Loucy (cell line): ENCODE measurements around the gene C1QTNF12.

Source experiments
- H2AFZ ChIP-seq: fragments of 200-600 bp; sonication (generic); 2 replicates; pipeline ENCODE4 v1.6.0; 2016; ENCODE audit warnings: antibody characterized with exemption, mild to moderate bottlenecking, low read length, moderate library complexity
- H3F3A ChIP-seq: fragments of 200-600 bp; 2 replicates; pipeline ENCODE4 v1.6.0; 2016; ENCODE audit warnings: antibody characterized with exemption, low read depth, mild to moderate bottlenecking
- H3K27me3 ChIP-seq: fragments of 200-600 bp; sonication (generic); 2 replicates; pipeline ENCODE4 v1.6.1; 2014; ENCODE audit warnings: low read length, mild to moderate bottlenecking; ENCODE audit not compliant: insufficient read depth, poor library complexity, severe bottlenecking
- H3K36me3 ChIP-seq: fragments of 200-600 bp; sonication (generic); 2 replicates; pipeline ENCODE4 v1.6.1; 2016; ENCODE audit warnings: low read length; ENCODE audit not compliant: insufficient read depth
- H3K4me1 ChIP-seq: fragments of 200-600 bp; sonication (generic); 2 replicates; pipeline ENCODE4 v1.5.1; 2014; ENCODE audit warnings: low read length, mild to moderate bottlenecking; ENCODE audit not compliant: insufficient read depth, poor library complexity, severe bottlenecking
- H3K4me2 ChIP-seq: fragments of 200-600 bp; sonication (generic); 2 replicates; pipeline ENCODE4 v1.6.0; 2014; ENCODE audit warnings: antibody characterized with exemption, low read length, low read depth, mild to moderate bottlenecking; ENCODE audit not compliant: poor library complexity, severe bottlenecking
- H3K4me3 ChIP-seq: fragments of 200-600 bp; sonication (generic); 2 replicates; pipeline ENCODE4 v1.5.1; 2014; ENCODE audit warnings: low read length, mild to moderate bottlenecking, mixed read lengths; ENCODE audit not compliant: poor library complexity, severe bottlenecking
- H3K79me2 ChIP-seq: fragments of 200-600 bp; sonication (generic); 2 replicates; pipeline ENCODE4 v1.6.1; 2014; ENCODE audit warnings: low read length; ENCODE audit not compliant: insufficient read depth
- H3K9ac ChIP-seq: fragments of 200-600 bp; sonication (generic); 2 replicates; pipeline ENCODE4 v1.6.0; 2014; ENCODE audit warnings: mild to moderate bottlenecking, low read depth, low read length, moderate library complexity; ENCODE audit not compliant: poor library complexity, severe bottlenecking
- H3K9me2 ChIP-seq: fragments of 200-600 bp; sonication (generic); replicated peaks from 2 replicates; pipeline ENCODE4 v1.6.1; 2016; ENCODE audit warnings: low read depth, low read length, mixed read lengths
- H3K9me3 ChIP-seq: fragments of 200-600 bp; sonication (generic); 2 replicates; pipeline ENCODE4 v1.6.1; 2014; ENCODE audit warnings: mild to moderate bottlenecking, antibody characterized with exemption, low read length, low read depth; ENCODE audit not compliant: insufficient read depth
- H4K20me1 ChIP-seq: fragments of 200-600 bp; sonication (generic); 2 replicates; pipeline ENCODE4 v1.6.0; 2014; ENCODE audit warnings: antibody characterized with exemption, low read length, mild to moderate bottlenecking; ENCODE audit not compliant: insufficient read depth, poor library complexity, severe bottlenecking
- EZH2phosphoT487 ChIP-seq: fragments of 200-600 bp; IDR thresholded peaks from 2 replicates; pipeline ENCODE4 v1.6.1; 2018; ENCODE audit warnings: antibody characterized with exemption, mild to moderate bottlenecking, moderate library complexity, borderline replicate concordance
- TF ChIP-seq, protein P1 (sequence below): fragments of 200-600 bp; sonication (generic); conservative IDR thresholded peaks from 2 replicates; pipeline ENCODE4 v1.5.1; 2014; ENCODE audit warnings: mild to moderate bottlenecking, antibody characterized with exemption, low read length

The C1QTNF12 gene

DNA sequence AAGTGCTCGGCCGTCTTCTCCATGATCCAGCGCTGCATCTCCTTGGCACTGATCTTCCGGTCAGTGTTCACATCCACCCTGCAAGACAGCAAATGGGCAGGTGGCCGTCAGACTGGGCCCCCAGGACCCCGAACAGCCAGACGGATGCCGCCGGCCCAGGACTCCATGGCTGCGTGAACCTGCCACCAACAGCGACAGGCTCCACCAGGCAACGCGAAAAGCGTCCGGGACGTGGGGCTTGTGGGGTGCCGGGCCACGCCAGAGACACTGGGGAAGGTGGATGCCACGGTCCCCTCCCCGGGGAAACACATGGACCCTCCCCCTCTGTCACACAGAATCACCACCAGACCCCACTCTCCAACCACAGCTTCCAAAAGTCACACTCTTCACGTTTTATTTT lies 22.6 kb downstream of the C1QTNF12 start:
- Histone ChIP-seq H3K4me1 (peaks cover 11% of the 10 kb centered on the region), H3K9me2 (no peaks in the 10 kb centered on the region), H4K20me1 (peaks cover 29% of the 10 kb centered on the region), H2AFZ (no peak overlapping the region), H3K27me3 (no peaks in the 10 kb centered on the region), H3K4me3 (no peak overlapping the region), H3K36me3 (peaks cover 40% of the 10 kb centered on the region; the same call in 1 of the 2 replicates), H3F3A (no peaks in the 10 kb centered on the region), H3K9me3 (no peaks in the 10 kb centered on the region), H3K9ac (no peak overlapping the region), H3K79me2 (peaks cover 44% of the 10 kb centered on the region), H3K4me2 (no peak overlapping the region)
- TF ChIP-seq, protein P1, sequence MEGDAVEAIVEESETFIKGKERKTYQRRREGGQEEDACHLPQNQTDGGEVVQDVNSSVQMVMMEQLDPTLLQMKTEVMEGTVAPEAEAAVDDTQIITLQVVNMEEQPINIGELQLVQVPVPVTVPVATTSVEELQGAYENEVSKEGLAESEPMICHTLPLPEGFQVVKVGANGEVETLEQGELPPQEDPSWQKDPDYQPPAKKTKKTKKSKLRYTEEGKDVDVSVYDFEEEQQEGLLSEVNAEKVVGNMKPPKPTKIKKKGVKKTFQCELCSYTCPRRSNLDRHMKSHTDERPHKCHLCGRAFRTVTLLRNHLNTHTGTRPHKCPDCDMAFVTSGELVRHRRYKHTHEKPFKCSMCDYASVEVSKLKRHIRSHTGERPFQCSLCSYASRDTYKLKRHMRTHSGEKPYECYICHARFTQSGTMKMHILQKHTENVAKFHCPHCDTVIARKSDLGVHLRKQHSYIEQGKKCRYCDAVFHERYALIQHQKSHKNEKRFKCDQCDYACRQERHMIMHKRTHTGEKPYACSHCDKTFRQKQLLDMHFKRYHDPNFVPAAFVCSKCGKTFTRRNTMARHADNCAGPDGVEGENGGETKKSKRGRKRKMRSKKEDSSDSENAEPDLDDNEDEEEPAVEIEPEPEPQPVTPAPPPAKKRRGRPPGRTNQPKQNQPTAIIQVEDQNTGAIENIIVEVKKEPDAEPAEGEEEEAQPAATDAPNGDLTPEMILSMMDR: no peak
- TF ChIP-seq EZH2phosphoT487: no peak

DNA sequence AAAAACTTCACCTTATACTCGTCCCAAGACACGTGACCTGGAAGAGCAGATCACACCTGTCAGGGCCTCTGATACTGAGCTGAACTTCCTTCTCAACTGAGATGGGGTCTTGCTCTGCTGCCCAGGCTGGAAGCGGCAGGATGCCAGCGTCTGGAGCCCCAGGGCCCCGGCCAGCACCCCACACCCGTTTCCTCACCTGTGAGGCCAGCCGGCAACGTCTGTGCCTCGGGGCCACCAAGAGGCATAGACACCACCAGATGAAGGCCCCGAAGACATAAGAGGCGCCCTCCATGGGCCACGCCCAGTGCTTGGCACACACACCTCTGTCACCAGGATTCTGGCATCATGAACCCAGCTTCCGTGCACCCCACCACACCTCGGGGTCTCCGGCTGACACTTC lies 23.2 kb downstream of the C1QTNF12 start:
- H3K9ac ChIP-seq: no peak overlapping the region
- H2AFZ ChIP-seq: no peak overlapping the region
- TF ChIP-seq, protein P1: no peak
- TF ChIP-seq EZH2phosphoT487: no peak
- H3K4me1 ChIP-seq: peaks cover 5% of the 10 kb centered on the region
- no peaks in the 10 kb centered on the region for H3K9me2 ChIP-seq
- peaks cover 38% of the 10 kb centered on the region for H3K79me2 ChIP-seq
- no peaks in the 10 kb centered on the region for H3K27me3 ChIP-seq
- no peaks in the 10 kb centered on the region for H3K9me3 ChIP-seq
- H3F3A ChIP-seq: no peaks in the 10 kb centered on the region
- peaks cover 23% of the 10 kb centered on the region for H4K20me1 ChIP-seq
- H3K4me2 ChIP-seq: no peak overlapping the region
- peaks cover 41% of the 10 kb centered on the region; the same call in 1 of the 2 replicates for H3K36me3 ChIP-seq
- no peak overlapping the region for H3K4me3 ChIP-seq

DNA sequence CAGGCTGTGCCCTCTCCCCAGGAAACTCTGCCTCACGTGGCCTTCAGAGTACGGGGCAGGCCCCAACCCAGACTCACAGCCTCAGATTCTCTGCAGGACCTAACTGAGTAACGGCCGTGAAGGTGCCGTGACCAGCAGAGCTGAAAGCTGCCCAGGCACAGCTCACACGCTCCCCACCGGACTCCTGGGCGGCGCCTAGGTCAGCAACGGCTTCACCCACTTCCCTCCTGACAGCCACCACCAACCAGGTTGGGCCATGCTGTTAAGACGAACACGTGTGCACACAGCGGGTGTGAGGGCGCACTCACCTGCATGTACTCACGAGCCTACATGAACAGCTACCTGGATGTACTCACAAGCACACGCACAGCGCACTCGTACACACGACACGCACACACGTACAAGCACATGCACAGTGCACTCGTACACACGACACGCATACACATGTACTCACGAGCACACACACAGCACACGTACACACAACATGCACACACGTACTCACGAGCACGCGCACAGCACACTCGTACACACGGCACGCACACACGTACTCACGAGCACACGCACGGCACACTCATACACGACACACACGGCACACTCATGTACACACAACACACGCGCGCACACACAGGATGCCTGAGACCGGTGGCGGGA lies 23.8 kb downstream of the C1QTNF12 start:
- TF ChIP-seq, protein P1: no peak
- TF ChIP-seq EZH2phosphoT487: no peak

More for the DNA sequence above, 23.8 kb downstream of the C1QTNF12 start:
- Histone ChIP-seq H3K4me1 (peaks cover 5% of the 10 kb centered on the region), H3K9me2 (no peaks in the 10 kb centered on the region), H3K4me3 (no peak overlapping the region), H3K9ac (no peak overlapping the region), H4K20me1 (peaks cover 20% of the 10 kb centered on the region), H3K9me3 (no peaks in the 10 kb centered on the region), H3K27me3 (no peaks in the 10 kb centered on the region), H3K79me2 (peaks cover 32% of the 10 kb centered on the region; the same call in 1 of the 2 replicates), H3F3A (no peaks in the 10 kb centered on the region), H3K36me3 (peaks cover 46% of the 10 kb centered on the region; the same call in 1 of the 2 replicates), H3K4me2 (no peak overlapping the region), H2AFZ (no peak overlapping the region)
